ENCODE measurements around the gene EPHA5. TPM values are rescaled to one million over a fixed set of nuclear protein-coding genes. Genes with fewer than 3 reads are reported as not detected.

Gene EPHA5
- total RNA-seq, 1 donor: 0.72 TPM

GRCh38 chr4:65358914-65359313, 311.4 kb downstream of the EPHA5 start:
- no peak for DNase-seq (ENCODE audit: insufficient read length, low spot score, missing footprints)
- Histone ChIP-seq H3K4me2 (ENCODE audit: insufficient read depth, low read length) (no peak overlapping the region), H3K27me3 (ENCODE audit: insufficient read depth, low read length) (no peaks in the 10 kb centered on the region), H3K27ac (ENCODE audit: low read depth, low read length) (no peak overlapping the region), H3K36me3 (ENCODE audit: insufficient read depth, low read length) (no peaks in the 10 kb centered on the region), H3K4me3 (ENCODE audit: insufficient read depth, low read length) (no peak overlapping the region), H3K4me1 (ENCODE audit: insufficient read depth, low read length) (no peaks in the 10 kb centered on the region), H3K79me2 (ENCODE audit: insufficient read depth, low read length) (no peaks in the 10 kb centered on the region), H4K20me1 (ENCODE audit: insufficient read depth, low read length) (no peaks in the 10 kb centered on the region), H2AFZ (ENCODE audit: low read length) (no peak overlapping the region), H3K9me3 (ENCODE audit: low read depth, low read length) (no peaks in the 10 kb centered on the region)
- TF ChIP-seq CTCF (IDR thresholded peaks at IDR 0.05; ENCODE audit: extremely low read depth, low read depth, low read length): no peak

- Histone ChIP-seq H3K27me3 (ENCODE audit: insufficient read depth, low read length) (no peaks in the 10 kb centered on the region), H3K27ac (ENCODE audit: low read depth, low read length) (no peak overlapping the region), H3K79me2 (ENCODE audit: insufficient read depth, low read length) (no peaks in the 10 kb centered on the region), H3K36me3 (ENCODE audit: insufficient read depth, low read length) (no peaks in the 10 kb centered on the region), H3K4me3 (ENCODE audit: insufficient read depth, low read length) (no peak overlapping the region), H3K9me3 (ENCODE audit: low read depth, low read length) (no peaks in the 10 kb centered on the region), H4K20me1 (ENCODE audit: insufficient read depth, low read length) (no peaks in the 10 kb centered on the region), H2AFZ (ENCODE audit: low read length) (no peak overlapping the region), H3K4me1 (ENCODE audit: insufficient read depth, low read length) (no peaks in the 10 kb centered on the region), H3K4me2 (ENCODE audit: insufficient read depth, low read length) (no peak overlapping the region)
- no peak for DNase-seq (ENCODE audit: insufficient read length, low spot score, missing footprints)
- TF ChIP-seq CTCF (IDR thresholded peaks at IDR 0.05; ENCODE audit: extremely low read depth, low read depth, low read length): no peak
Observed at GRCh38 chr4:65353098-65353497, 317.2 kb downstream of the EPHA5 start.

- Histone ChIP-seq H3K4me3 (ENCODE audit: insufficient read depth, low read length) (no peak overlapping the region), H3K4me2 (ENCODE audit: insufficient read depth, low read length) (no peak overlapping the region), H2AFZ (ENCODE audit: low read length) (no peak overlapping the region), H3K27me3 (ENCODE audit: insufficient read depth, low read length) (no peaks in the 10 kb centered on the region), H3K36me3 (ENCODE audit: insufficient read depth, low read length) (no peaks in the 10 kb centered on the region), H3K4me1 (ENCODE audit: insufficient read depth, low read length) (no peaks in the 10 kb centered on the region), H3K79me2 (ENCODE audit: insufficient read depth, low read length) (no peaks in the 10 kb centered on the region), H3K9me3 (ENCODE audit: low read depth, low read length) (no peaks in the 10 kb centered on the region), H3K27ac (ENCODE audit: low read depth, low read length) (no peak overlapping the region), H4K20me1 (ENCODE audit: insufficient read depth, low read length) (no peaks in the 10 kb centered on the region)
- TF ChIP-seq CTCF (IDR thresholded peaks at IDR 0.05; ENCODE audit: extremely low read depth, low read depth, low read length): no peak
- DNase-seq (ENCODE audit: insufficient read length, low spot score, missing footprints): no peak
Observed at GRCh38 chr4:65344278-65344825, 325.9 kb downstream of the EPHA5 start.

- H3K4me3 ChIP-seq (ENCODE audit: insufficient read depth, low read length): no peak overlapping the region
- DNase-seq (ENCODE audit: insufficient read length, low spot score, missing footprints): no peak
- no peaks in the 10 kb centered on the region for H3K36me3 ChIP-seq (ENCODE audit: insufficient read depth, low read length)
- no peaks in the 10 kb centered on the region for H4K20me1 ChIP-seq (ENCODE audit: insufficient read depth, low read length)
- H3K79me2 ChIP-seq (ENCODE audit: insufficient read depth, low read length): no peaks in the 10 kb centered on the region
- TF ChIP-seq CTCF (IDR thresholded peaks at IDR 0.05; ENCODE audit: extremely low read depth, low read depth, low read length): no peak
- no peaks in the 10 kb centered on the region for H3K4me1 ChIP-seq (ENCODE audit: insufficient read depth, low read length)
- H3K9me3 ChIP-seq (ENCODE audit: low read depth, low read length): no peaks in the 10 kb centered on the region
- no peak overlapping the region for H3K4me2 ChIP-seq (ENCODE audit: insufficient read depth, low read length)
- no peak overlapping the region for H2AFZ ChIP-seq (ENCODE audit: low read length)
- no peak overlapping the region for H3K27ac ChIP-seq (ENCODE audit: low read depth, low read length)
- H3K27me3 ChIP-seq (ENCODE audit: insufficient read depth, low read length): no peaks in the 10 kb centered on the region
Observed at GRCh38 chr4:65343342-65343741, 326.9 kb downstream of the EPHA5 start.
